ENCODE results near the gene PRDX1.

The PRDX1 gene

DNA sequence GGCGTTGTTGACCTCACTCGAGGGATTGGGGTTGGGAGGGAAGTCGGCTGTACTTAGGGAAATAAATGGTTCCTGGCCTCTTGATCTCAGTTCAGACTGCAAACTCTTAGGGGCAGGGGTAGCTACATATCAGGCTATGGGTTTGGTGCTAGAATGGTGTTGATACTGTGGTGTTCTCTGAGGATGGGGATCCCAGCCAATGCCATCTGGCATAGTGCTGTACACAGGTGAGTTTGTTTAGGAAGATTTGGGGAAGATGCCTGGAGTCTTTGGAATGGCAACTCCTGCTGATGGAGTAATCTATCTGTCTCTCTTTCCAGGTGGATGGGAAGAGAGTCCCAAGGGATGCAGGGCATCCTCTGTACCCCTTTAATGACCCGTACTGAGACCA lies 47.9 kb upstream of the PRDX1 start:
- Histone ChIP-seq H3K9me3 (ENCODE audit: control insufficient read depth, insufficient read depth, low read length) (no peaks in the 10 kb centered on the region), H3K4me3 (ENCODE audit: low read length) (no peak overlapping the region), H3K79me2 (ENCODE audit: control insufficient read depth, low read length) (no peaks in the 10 kb centered on the region), H3K27ac (ENCODE audit: low read depth, low read length) (no peak overlapping the region), H3K4me1 (ENCODE audit: control insufficient read depth, low read length) (peaks cover 5% of the 10 kb centered on the region; the same call in 1 of the 2 replicates), H3K36me3 (ENCODE audit: control insufficient read depth, low read length) (peaks cover 47% of the 10 kb centered on the region), H4K20me1 (ENCODE audit: control insufficient read depth, insufficient read depth, low read depth, low read length) (peaks cover 4% of the 10 kb centered on the region; the same call in 1 of the 2 replicates), H3K9me2 (replicated peaks; ENCODE audit: control insufficient read depth, low read length) (no peaks in the 10 kb centered on the region), H3K27me3 (ENCODE audit: control insufficient read depth, low read length) (no peaks in the 10 kb centered on the region), H3K4me2 (ENCODE audit: low read length) (no peak overlapping the region), H3F3A (ENCODE audit: control insufficient read depth, insufficient read depth) (peaks cover 3% of the 10 kb centered on the region; the same call in 1 of the 2 replicates)
- TF ChIP-seq, protein P1, sequence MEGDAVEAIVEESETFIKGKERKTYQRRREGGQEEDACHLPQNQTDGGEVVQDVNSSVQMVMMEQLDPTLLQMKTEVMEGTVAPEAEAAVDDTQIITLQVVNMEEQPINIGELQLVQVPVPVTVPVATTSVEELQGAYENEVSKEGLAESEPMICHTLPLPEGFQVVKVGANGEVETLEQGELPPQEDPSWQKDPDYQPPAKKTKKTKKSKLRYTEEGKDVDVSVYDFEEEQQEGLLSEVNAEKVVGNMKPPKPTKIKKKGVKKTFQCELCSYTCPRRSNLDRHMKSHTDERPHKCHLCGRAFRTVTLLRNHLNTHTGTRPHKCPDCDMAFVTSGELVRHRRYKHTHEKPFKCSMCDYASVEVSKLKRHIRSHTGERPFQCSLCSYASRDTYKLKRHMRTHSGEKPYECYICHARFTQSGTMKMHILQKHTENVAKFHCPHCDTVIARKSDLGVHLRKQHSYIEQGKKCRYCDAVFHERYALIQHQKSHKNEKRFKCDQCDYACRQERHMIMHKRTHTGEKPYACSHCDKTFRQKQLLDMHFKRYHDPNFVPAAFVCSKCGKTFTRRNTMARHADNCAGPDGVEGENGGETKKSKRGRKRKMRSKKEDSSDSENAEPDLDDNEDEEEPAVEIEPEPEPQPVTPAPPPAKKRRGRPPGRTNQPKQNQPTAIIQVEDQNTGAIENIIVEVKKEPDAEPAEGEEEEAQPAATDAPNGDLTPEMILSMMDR (IDR thresholded peaks at IDR 0.05; ENCODE audit: low read depth, low read length, poor library complexity, severe bottlenecking): no peak
- TF ChIP-seq EZH2phosphoT487 (IDR thresholded peaks at IDR 0.05; ENCODE audit: borderline replicate concordance, low read length): no peak

DNA sequence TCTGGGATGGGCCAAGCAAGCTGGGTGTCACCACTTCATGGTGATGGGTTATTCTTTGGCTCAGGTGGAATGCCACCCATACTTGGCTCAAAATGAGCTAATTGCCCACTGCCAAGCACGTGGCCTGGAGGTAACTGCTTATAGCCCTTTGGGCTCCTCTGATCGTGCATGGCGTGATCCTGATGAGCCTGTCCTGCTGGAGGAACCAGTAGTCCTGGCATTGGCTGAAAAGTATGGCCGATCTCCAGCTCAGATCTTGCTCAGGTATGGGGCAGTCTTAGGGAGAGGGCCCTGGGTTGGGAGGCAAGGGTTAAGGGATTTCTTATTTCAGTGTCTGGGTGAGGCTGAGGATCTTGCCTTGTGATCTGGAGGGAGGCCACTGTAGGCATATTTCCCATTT lies 46.7 kb upstream of the PRDX1 start:
- Histone ChIP-seq H3K79me2 (ENCODE audit: control insufficient read depth, low read length) (no peaks in the 10 kb centered on the region), H3F3A (ENCODE audit: control insufficient read depth, insufficient read depth) (peaks cover 3% of the 10 kb centered on the region; the same call in 1 of the 2 replicates), H3K27me3 (ENCODE audit: control insufficient read depth, low read length) (no peaks in the 10 kb centered on the region), H3K36me3 (ENCODE audit: control insufficient read depth, low read length) (peaks cover 53% of the 10 kb centered on the region), H3K4me1 (ENCODE audit: control insufficient read depth, low read length) (peaks cover 5% of the 10 kb centered on the region; the same call in 1 of the 2 replicates), H3K9me3 (ENCODE audit: control insufficient read depth, insufficient read depth, low read length) (no peaks in the 10 kb centered on the region), H4K20me1 (ENCODE audit: control insufficient read depth, insufficient read depth, low read depth, low read length) (peaks cover 4% of the 10 kb centered on the region; the same call in 1 of the 2 replicates), H3K4me3 (ENCODE audit: low read length) (no peak overlapping the region), H3K9me2 (replicated peaks; ENCODE audit: control insufficient read depth, low read length) (no peaks in the 10 kb centered on the region), H3K27ac (ENCODE audit: low read depth, low read length) (no peak overlapping the region), H3K4me2 (ENCODE audit: low read length) (no peak overlapping the region)
- TF ChIP-seq EZH2phosphoT487 (IDR thresholded peaks at IDR 0.05; ENCODE audit: borderline replicate concordance, low read length): no peak
- TF ChIP-seq, protein P1 (IDR thresholded peaks at IDR 0.05; ENCODE audit: low read depth, low read length, poor library complexity, severe bottlenecking): no peak

DNA sequence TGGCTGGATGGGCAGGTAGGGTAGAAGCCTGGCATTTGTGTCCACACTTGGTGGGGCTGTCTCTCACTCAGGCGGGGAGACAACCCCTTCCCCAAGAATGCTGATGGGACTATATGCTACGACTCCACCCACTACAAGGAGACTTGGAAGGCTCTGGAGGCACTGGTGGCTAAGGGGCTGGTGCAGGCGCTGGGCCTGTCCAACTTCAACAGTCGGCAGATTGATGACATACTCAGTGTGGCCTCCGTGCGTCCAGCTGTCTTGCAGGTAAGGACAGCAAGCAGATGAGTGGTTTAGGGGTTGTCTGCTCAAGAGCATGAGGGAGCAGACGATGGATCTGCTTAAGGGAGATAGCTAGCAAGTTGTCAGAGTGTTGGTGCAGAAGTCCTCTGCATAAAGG lies 46.2 kb upstream of the PRDX1 start:
- Histone ChIP-seq H3K9me2 (replicated peaks; ENCODE audit: control insufficient read depth, low read length) (no peaks in the 10 kb centered on the region), H3F3A (ENCODE audit: control insufficient read depth, insufficient read depth) (peaks cover 3% of the 10 kb centered on the region; the same call in 1 of the 2 replicates), H3K4me3 (ENCODE audit: low read length) (no peak overlapping the region), H4K20me1 (ENCODE audit: control insufficient read depth, insufficient read depth, low read depth, low read length) (peaks cover 4% of the 10 kb centered on the region; the same call in 1 of the 2 replicates), H3K27me3 (ENCODE audit: control insufficient read depth, low read length) (no peaks in the 10 kb centered on the region), H3K4me1 (ENCODE audit: control insufficient read depth, low read length) (peaks cover under 1% of the 10 kb centered on the region; the same call in 1 of the 2 replicates), H3K27ac (ENCODE audit: low read depth, low read length) (no peak overlapping the region), H3K36me3 (ENCODE audit: control insufficient read depth, low read length) (peaks cover 53% of the 10 kb centered on the region), H3K9me3 (ENCODE audit: control insufficient read depth, insufficient read depth, low read length) (no peaks in the 10 kb centered on the region), H3K79me2 (ENCODE audit: control insufficient read depth, low read length) (no peaks in the 10 kb centered on the region), H3K4me2 (ENCODE audit: low read length) (no peak overlapping the region)
- TF ChIP-seq, protein P1 (IDR thresholded peaks at IDR 0.05; ENCODE audit: low read depth, low read length, poor library complexity, severe bottlenecking): no peak
- no peak for TF ChIP-seq EZH2phosphoT487 (IDR thresholded peaks at IDR 0.05; ENCODE audit: borderline replicate concordance, low read length)
